ENCODE measurements around the gene NIT2. TPM values are rescaled to one million over a fixed set of nuclear protein-coding genes. Genes with fewer than 3 reads are reported as not detected.
A peak's percentile ranks its signal among the peaks of the same experiment; 100 is the strongest.

NIT2 gene
- polyA plus RNA-seq, 3 donors = 15.1 to 30.5 (median 24.6) TPM

- DNase-seq = no peak
- intact Hi-C loops (cut with micrococcal nuclease) = no loop called here
- Histone ChIP-seq H3K27me3 (ENCODE audit: control insufficient read depth in 2 of 2, insufficient read depth in 2 of 2, low read length in 2 of 2) (no peaks in the 10 kb centered on the region), H3K9me3 (replicated peaks in 1 of 2; ENCODE audit: control insufficient read depth in 1 of 2, insufficient read depth in 1 of 2, low read length in 2 of 2) (no peaks in the 10 kb centered on the region), H2AFZ (ENCODE audit: insufficient read depth, low read depth, low read length, poor library complexity, severe bottlenecking) (no peak overlapping the region), H3K4me1 (ENCODE audit: control insufficient read depth in 1 of 2, insufficient read depth in 2 of 2, low read length in 2 of 2) (no peaks in the 10 kb centered on the region), H4K20me1 (ENCODE audit: insufficient read depth, low read length) (no peaks in the 10 kb centered on the region), H3K9ac (ENCODE audit: insufficient read depth, low read length, poor library complexity, severe bottlenecking) (no peak overlapping the region), H3K4me3 (replicated peaks in 1 of 3; ENCODE audit: low read depth in 2 of 3, low read length in 3 of 3) (no peak overlapping the region), H3K27ac (ENCODE audit: low read depth in 1 of 2, low read length in 2 of 2) (no peak overlapping the region), H3K79me2 (ENCODE audit: insufficient read depth, low read length) (no peaks in the 10 kb centered on the region), H3K36me3 (replicated peaks in 1 of 2; ENCODE audit: control insufficient read depth in 1 of 2, insufficient read depth in 2 of 2, low read length in 2 of 2) (peaks cover 55 to 81% of the 10 kb centered on the region in 2 donors), H3K4me2 (replicated peaks; ENCODE audit: extremely low read depth, low read length, poor library complexity, severe bottlenecking) (no peak overlapping the region)
- TF ChIP-seq CTCF (IDR thresholded peaks at IDR 0.05) = no peak
- H3K9me3 Mint-ChIP-seq = peaks cover 0 to 4% (median 0%) of the 10 kb centered on the region in 7 donors
- peak overlapping the region in 1 of 7 donors; percentile 63 for H3K27ac Mint-ChIP-seq
- peaks cover 65 to 73% of the 10 kb centered on the region in 2 donors for H3K36me3 Mint-ChIP-seq
- no peaks in the 10 kb centered on the region for H3K4me1 Mint-ChIP-seq
- WGBS (ENCODE audit: insufficient coverage) = 93% methylated on average over 3 of the region's 10 CpGs
- peaks cover 0 to under 1% (median 0%) of the 10 kb centered on the region in 3 donors for H3K27me3 Mint-ChIP-seq (ENCODE audit: low read depth in 3 of 3)
- no peak overlapping the region for H3K4me3 Mint-ChIP-seq
These were observed 18.0 kb downstream of the NIT2 start for GRCh38 chr3:100352296-100353231.

- H3K4me3 ChIP-seq (replicated peaks in 1 of 3; ENCODE audit: low read depth in 2 of 3, low read length in 3 of 3) = no peak overlapping the region
- no peak for TF ChIP-seq CTCF (IDR thresholded peaks at IDR 0.05)
- no peak overlapping the region for H2AFZ ChIP-seq (ENCODE audit: insufficient read depth, low read depth, low read length, poor library complexity, severe bottlenecking)
- no peaks in the 10 kb centered on the region for H3K27me3 Mint-ChIP-seq (ENCODE audit: low read depth in 3 of 3)
- intact Hi-C loops (cut with micrococcal nuclease) = no loop called here
- no peak overlapping the region for H3K27ac ChIP-seq (ENCODE audit: low read depth in 1 of 2, low read length in 2 of 2)
- no peaks in the 10 kb centered on the region for H3K4me1 ChIP-seq (ENCODE audit: control insufficient read depth in 1 of 2, insufficient read depth in 2 of 2, low read length in 2 of 2)
- H3K9me3 ChIP-seq (replicated peaks in 1 of 2; ENCODE audit: control insufficient read depth in 1 of 2, insufficient read depth in 1 of 2, low read length in 2 of 2) = no peaks in the 10 kb centered on the region
- no peaks in the 10 kb centered on the region for H3K27me3 ChIP-seq (ENCODE audit: control insufficient read depth in 2 of 2, insufficient read depth in 2 of 2, low read length in 2 of 2)
- no peak overlapping the region for H3K4me3 Mint-ChIP-seq
- H3K36me3 ChIP-seq (replicated peaks in 1 of 2; ENCODE audit: control insufficient read depth in 1 of 2, insufficient read depth in 2 of 2, low read length in 2 of 2) = peaks cover 47 to 71% of the 10 kb centered on the region in 2 donors
- H3K9me3 Mint-ChIP-seq = peaks cover 0 to 4% (median 0%) of the 10 kb centered on the region in 7 donors
- WGBS (ENCODE audit: insufficient coverage) = no CpG with 5 or more reads among the region's 3 CpGs
- H3K4me2 ChIP-seq (replicated peaks; ENCODE audit: extremely low read depth, low read length, poor library complexity, severe bottlenecking) = no peak overlapping the region
- DNase-seq = no peak
- H3K27ac Mint-ChIP-seq = no peak overlapping the region
- no peak overlapping the region for H3K9ac ChIP-seq (ENCODE audit: insufficient read depth, low read length, poor library complexity, severe bottlenecking)
- H3K4me1 Mint-ChIP-seq = no peaks in the 10 kb centered on the region
- H3K36me3 Mint-ChIP-seq = peaks cover 66 to 67% of the 10 kb centered on the region in 2 donors
- H4K20me1 ChIP-seq (ENCODE audit: insufficient read depth, low read length) = no peaks in the 10 kb centered on the region
- no peaks in the 10 kb centered on the region for H3K79me2 ChIP-seq (ENCODE audit: insufficient read depth, low read length)
These were observed 20.3 kb downstream of the NIT2 start for GRCh38 chr3:100354850-100355249.
